B cell (primary cell): ENCODE measurements around the gene CARMIL1.

Experiments
- EZH2 ChIP-seq: IDR thresholded peaks from 2 replicates; pipeline ENCODE4 v1.6.1; 2012; ENCODE audit warnings: borderline replicate concordance, low read depth, mild to moderate bottlenecking, moderate library complexity, low read length; ENCODE audit not compliant: insufficient read depth, poor library complexity, severe bottlenecking
- TF ChIP-seq, protein P1 (sequence below): fragments of 200-600 bp; IDR thresholded peaks from one replicate; pipeline ENCODE4 v1.8.0; 2022; ENCODE audit warnings: antibody characterized with exemption, mild to moderate bottlenecking

DNA sequence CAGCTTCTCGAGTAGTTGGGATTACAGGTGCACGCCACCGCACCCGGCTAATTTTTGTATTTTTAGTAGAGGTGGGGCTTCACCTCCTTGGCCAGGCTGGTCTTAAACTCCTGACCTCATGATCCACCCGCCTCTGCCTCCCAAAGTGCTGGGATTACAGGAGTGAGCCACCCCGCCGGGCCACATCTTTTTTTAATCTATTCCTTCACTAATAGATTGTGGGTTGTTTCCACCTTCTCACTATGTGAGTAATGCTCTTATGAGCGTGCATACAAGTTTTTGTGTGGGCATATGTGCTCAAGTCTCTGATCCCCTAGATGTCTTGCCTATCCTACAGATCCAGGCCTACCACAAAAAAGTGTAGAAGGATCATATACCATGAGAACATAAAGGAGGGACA lies 30.7 kb downstream of the CARMIL1 start:
- TF ChIP-seq, protein P1, sequence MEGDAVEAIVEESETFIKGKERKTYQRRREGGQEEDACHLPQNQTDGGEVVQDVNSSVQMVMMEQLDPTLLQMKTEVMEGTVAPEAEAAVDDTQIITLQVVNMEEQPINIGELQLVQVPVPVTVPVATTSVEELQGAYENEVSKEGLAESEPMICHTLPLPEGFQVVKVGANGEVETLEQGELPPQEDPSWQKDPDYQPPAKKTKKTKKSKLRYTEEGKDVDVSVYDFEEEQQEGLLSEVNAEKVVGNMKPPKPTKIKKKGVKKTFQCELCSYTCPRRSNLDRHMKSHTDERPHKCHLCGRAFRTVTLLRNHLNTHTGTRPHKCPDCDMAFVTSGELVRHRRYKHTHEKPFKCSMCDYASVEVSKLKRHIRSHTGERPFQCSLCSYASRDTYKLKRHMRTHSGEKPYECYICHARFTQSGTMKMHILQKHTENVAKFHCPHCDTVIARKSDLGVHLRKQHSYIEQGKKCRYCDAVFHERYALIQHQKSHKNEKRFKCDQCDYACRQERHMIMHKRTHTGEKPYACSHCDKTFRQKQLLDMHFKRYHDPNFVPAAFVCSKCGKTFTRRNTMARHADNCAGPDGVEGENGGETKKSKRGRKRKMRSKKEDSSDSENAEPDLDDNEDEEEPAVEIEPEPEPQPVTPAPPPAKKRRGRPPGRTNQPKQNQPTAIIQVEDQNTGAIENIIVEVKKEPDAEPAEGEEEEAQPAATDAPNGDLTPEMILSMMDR, result no peak
- no peak for TF ChIP-seq EZH2
